ENCODE results near the gene CRNN. TPM values are rescaled to one million over a fixed set of nuclear protein-coding genes. Genes with fewer than 3 reads are reported as not detected.
A peak's percentile ranks its signal among the peaks of the same experiment; 100 is the strongest.

Gene CRNN
- total and polyA plus RNA-seq, 7 donors: 0.61 to 3.6 TPM; not detected in 5

- DNase-seq: no peak
- TF ChIP-seq POLR2A (IDR thresholded peaks at IDR 0.05): no peak
- no peak for TF ChIP-seq EP300 (IDR thresholded peaks at IDR 0.05)
- TF ChIP-seq CTCF (IDR thresholded peaks at IDR 0.05): no peak
- TF ChIP-seq POLR2AphosphoS5 (IDR thresholded peaks at IDR 0.05): no peak
- Histone ChIP-seq H3K36me3 (no peaks in the 10 kb centered on the region), H3K4me3 (no peak overlapping the region), H3K27ac (no peak overlapping the region), H3K4me1 (peaks cover 0 to 16% (median 12%) of the 10 kb centered on the region in 4 donors), H3K9me3 (no peaks in the 10 kb centered on the region), H3K27me3 (no peaks in the 10 kb centered on the region)
- intact Hi-C loops (cut with DNase I): no loop called here
- WGBS, 2 donors: 57 to 78% methylated on average over 2 of the region's 2 CpGs
Observed at GRCh38 chr1:152412756-152413155, 1.3 kb downstream of the CRNN start.

GRCh38 chr1:152411134-152411533, 2.9 kb downstream of the CRNN start:
- TF ChIP-seq POLR2AphosphoS5 (IDR thresholded peaks at IDR 0.05): no peak
- no peak for TF ChIP-seq EP300 (IDR thresholded peaks at IDR 0.05)
- no peak for TF ChIP-seq POLR2A (IDR thresholded peaks at IDR 0.05)
- no peak for TF ChIP-seq CTCF (IDR thresholded peaks at IDR 0.05)
- 48 to 74% methylated on average over 2 of the region's 2 CpGs for WGBS, 2 donors
- DNase-seq: peak; percentile 73
- Histone ChIP-seq H3K27ac (peak overlapping the region in 1 of 4 donors; percentile 47), H3K36me3 (no peaks in the 10 kb centered on the region), H3K4me3 (no peak overlapping the region), H3K9me3 (no peaks in the 10 kb centered on the region), H3K27me3 (no peaks in the 10 kb centered on the region), H3K4me1 (peaks cover 0 to 16% (median 12%) of the 10 kb centered on the region in 4 donors)
- intact Hi-C loops (cut with DNase I): no loop called here

- peaks cover 0 to 16% (median 12%) of the 10 kb centered on the region in 4 donors for H3K4me1 ChIP-seq
- no peaks in the 10 kb centered on the region for H3K9me3 ChIP-seq
- H3K4me3 ChIP-seq: no peak overlapping the region
- no peak for DNase-seq
- WGBS, 2 donors: 67 to 69% methylated on average over 7 of the region's 7 CpGs
- intact Hi-C loops (cut with DNase I): no loop called here
- H3K36me3 ChIP-seq: no peaks in the 10 kb centered on the region
- H3K27me3 ChIP-seq: no peaks in the 10 kb centered on the region
- TF ChIP-seq CTCF (IDR thresholded peaks at IDR 0.05): no peak
- TF ChIP-seq POLR2A (IDR thresholded peaks at IDR 0.05): no peak
- TF ChIP-seq POLR2AphosphoS5 (IDR thresholded peaks at IDR 0.05): no peak
- TF ChIP-seq EP300 (IDR thresholded peaks at IDR 0.05): no peak
- peak overlapping the region in 1 of 4 donors; percentile 47 for H3K27ac ChIP-seq
Observed at GRCh38 chr1:152410599-152410998, 3.5 kb downstream of the CRNN start.

- Histone ChIP-seq H3K27me3 (no peaks in the 10 kb centered on the region), H3K4me3 (no peak overlapping the region), H3K27ac (peak overlapping the region in 1 of 4 donors; percentile 47), H3K4me1 (peaks cover 0 to 16% (median 12%) of the 10 kb centered on the region in 4 donors), H3K36me3 (no peaks in the 10 kb centered on the region), H3K9me3 (no peaks in the 10 kb centered on the region)
- intact Hi-C loops (cut with DNase I): no loop called here
- TF ChIP-seq CTCF (IDR thresholded peaks at IDR 0.05) (no peak), POLR2A (IDR thresholded peaks at IDR 0.05) (no peak), EP300 (IDR thresholded peaks at IDR 0.05) (no peak), POLR2AphosphoS5 (IDR thresholded peaks at IDR 0.05) (no peak)
- DNase-seq: no peak
- WGBS, 2 donors: 69 to 80% methylated on average over 3 of the region's 3 CpGs
Observed at GRCh38 chr1:152410028-152410427, 4.0 kb downstream of the CRNN start.

GRCh38 chr1:152408664-152409063, 5.4 kb downstream of the CRNN start:
- DNase-seq: no peak

More at GRCh38 chr1:152408664-152409063, 5.4 kb downstream of the CRNN start:
- Histone ChIP-seq H3K4me1 (peaks cover 0 to 16% (median 12%) of the 10 kb centered on the region in 4 donors), H3K36me3 (no peaks in the 10 kb centered on the region), H3K27me3 (no peaks in the 10 kb centered on the region), H3K9me3 (no peaks in the 10 kb centered on the region), H3K4me3 (no peak overlapping the region), H3K27ac (no peak overlapping the region)
- no peak for TF ChIP-seq CTCF (IDR thresholded peaks at IDR 0.05)
- no peak for TF ChIP-seq POLR2A (IDR thresholded peaks at IDR 0.05)
- TF ChIP-seq POLR2AphosphoS5 (IDR thresholded peaks at IDR 0.05): no peak
- no peak for TF ChIP-seq EP300 (IDR thresholded peaks at IDR 0.05)
- intact Hi-C loops (cut with DNase I): no loop called here
- WGBS, 2 donors: 92 to 95% methylated on average over 4 of the region's 4 CpGs

Data from sigmoid colon (tissue), 7 donors.